ENCODE measurements around the gene ZNF184. TPM values are rescaled to one million over a fixed set of nuclear protein-coding genes. Genes with fewer than 3 reads are reported as not detected.
A peak's percentile ranks its signal among the peaks of the same experiment; 100 is the strongest.

Gene ZNF184
- total RNA-seq, 1 experiment from 2014 or later = 8.8 TPM

- Histone ChIP-seq H3K27ac (no peak overlapping the region), H3K79me2 (ENCODE audit: low read depth) (no peaks in the 10 kb centered on the region), H3F3A (ENCODE audit: insufficient read depth, low read depth) (no peaks in the 10 kb centered on the region), H3K36me3 (ENCODE audit: low read depth) (no peaks in the 10 kb centered on the region), H3K4me2 (no peak overlapping the region), H3K9me2 (ENCODE audit: insufficient read depth) (no peaks in the 10 kb centered on the region), H2AFZ (no peak overlapping the region), H3K4me1 (replicated peaks; ENCODE audit: insufficient read depth) (peaks cover 8% of the 10 kb centered on the region; the same call in 1 of the 2 replicates), H4K20me1 (ENCODE audit: insufficient read depth) (no peaks in the 10 kb centered on the region), H3K27me3 (ENCODE audit: insufficient read depth, low read depth) (no peaks in the 10 kb centered on the region), H3K9me3 (ENCODE audit: insufficient read depth, low read depth) (no peaks in the 10 kb centered on the region), H3K4me3 (no peak overlapping the region)
- no peak for DNase-seq
- intact Hi-C loops (cut with micrococcal nuclease; ENCODE audit: unreplicated experiment) = no loop called here
- ChIA-PET CTCF (no interaction called here), POLR2A (ENCODE audit: unreplicated experiment) (no interaction called here)
- no TSS peak for BruUV-seq (replicated peaks)
- TF ChIP-seq EZH2 (IDR thresholded peaks at IDR 0.05; ENCODE audit: low read depth) (no peak), CTCF (conservative IDR thresholded peaks at IDR 0.05) (no peak)
Observed at GRCh38 chr6:27512525-27512924, 39.6 kb upstream of the ZNF184 start.

- Histone ChIP-seq H3K9me2 (ENCODE audit: insufficient read depth) (no peaks in the 10 kb centered on the region), H3K27me3 (ENCODE audit: insufficient read depth, low read depth) (no peaks in the 10 kb centered on the region), H2AFZ (no peak overlapping the region), H3F3A (ENCODE audit: insufficient read depth, low read depth) (peaks cover 39% of the 10 kb centered on the region), H3K4me3 (no peak overlapping the region), H3K27ac (no peak overlapping the region), H3K4me2 (peak overlapping the region; percentile 67), H3K36me3 (ENCODE audit: low read depth) (no peaks in the 10 kb centered on the region), H3K4me1 (replicated peaks; ENCODE audit: insufficient read depth) (peaks cover 14% of the 10 kb centered on the region), H3K79me2 (ENCODE audit: low read depth) (no peaks in the 10 kb centered on the region), H4K20me1 (ENCODE audit: insufficient read depth) (no peaks in the 10 kb centered on the region), H3K9me3 (ENCODE audit: insufficient read depth, low read depth) (no peaks in the 10 kb centered on the region)
- TF ChIP-seq CTCF (conservative IDR thresholded peaks at IDR 0.05) (no peak), EZH2 (IDR thresholded peaks at IDR 0.05; ENCODE audit: low read depth) (no peak)
- POLR2A ChIA-PET (ENCODE audit: unreplicated experiment) = interaction anchor here (0.7 kb wide), 2 partner anchors 256 to 475 kb away, joined by 3 read pairs; no protein-coding TSS in a partner anchor
- no TSS peak for BruUV-seq (replicated peaks)
- intact Hi-C loops (cut with micrococcal nuclease; ENCODE audit: unreplicated experiment) = loop anchor here (10.0 kb wide), 1 partner anchor 292 kb away; no protein-coding TSS in a partner anchor
- CTCF ChIA-PET = interaction anchor here (0.9 kb wide), 1 partner anchor 102 kb away, joined by 3 read pairs; no protein-coding TSS in a partner anchor
- DNase-seq = no peak
Observed at GRCh38 chr6:27507041-27507956, 34.4 kb upstream of the ZNF184 start.

- no TSS peak for BruUV-seq (replicated peaks)
- peaks cover 26% of the 10 kb centered on the region for H3K4me1 ChIP-seq (replicated peaks; ENCODE audit: insufficient read depth)
- H3F3A ChIP-seq (ENCODE audit: insufficient read depth, low read depth) = peaks cover 41% of the 10 kb centered on the region
- peak; percentile 71 for DNase-seq
- H3K36me3 ChIP-seq (ENCODE audit: low read depth) = no peaks in the 10 kb centered on the region
- TF ChIP-seq CTCF (conservative IDR thresholded peaks at IDR 0.05) = no peak
- TF ChIP-seq EZH2 (IDR thresholded peaks at IDR 0.05; ENCODE audit: low read depth) = no peak
- no peaks in the 10 kb centered on the region for H4K20me1 ChIP-seq (ENCODE audit: insufficient read depth)
- H3K27ac ChIP-seq = peak overlapping the region; percentile 17; the same call in 1 of the 2 replicates
- intact Hi-C loops (cut with micrococcal nuclease; ENCODE audit: unreplicated experiment) = loop anchor here (10.0 kb wide), 1 partner anchor 291 kb away; no protein-coding TSS in a partner anchor
- ChIA-PET CTCF (interaction anchor here (1.0 kb wide), 1 partner anchor 247 kb away, joined by 3 read pairs; no protein-coding TSS in a partner anchor), POLR2A (ENCODE audit: unreplicated experiment) (interaction anchor here (0.5 to 0.7 kb wide), 3 partner anchors 43 to 905 kb away, joined by 3 to 26 read pairs (median 3); no protein-coding TSS in a partner anchor)
- no peaks in the 10 kb centered on the region for H3K27me3 ChIP-seq (ENCODE audit: insufficient read depth, low read depth)
- H3K9me2 ChIP-seq (ENCODE audit: insufficient read depth) = no peaks in the 10 kb centered on the region
- no peaks in the 10 kb centered on the region for H3K79me2 ChIP-seq (ENCODE audit: low read depth)
- no peaks in the 10 kb centered on the region for H3K9me3 ChIP-seq (ENCODE audit: insufficient read depth, low read depth)
- no peak overlapping the region for H2AFZ ChIP-seq
- H3K4me2 ChIP-seq = peak overlapping the region; percentile 67
- H3K4me3 ChIP-seq = peak overlapping the region; percentile 39; the same call in 1 of the 2 replicates
Observed at GRCh38 chr6:27505209-27506027, 32.5 kb upstream of the ZNF184 start.

All from PC-9 (cell line).